Measurements from ENCODE around the gene HPS4. TPM values are rescaled to one million over a fixed set of nuclear protein-coding genes. Genes with fewer than 3 reads are reported as not detected.
"Not testable (repeated sequence)": the region's sequence is repeated elsewhere in the genome, so short reads cannot be mapped to it uniquely, and the experiment has no call there.

The HPS4 gene
- total and polyA plus RNA-seq, 3 experiments from 2014 or later: 18.9 to 36.8 (median 36.7) TPM

GRCh38 chr22:26446808-26447515 lies 36.6 kb downstream of the HPS4 start:
- Histone ChIP-seq H3K4me3 (ENCODE audit: low read length) (no peak overlapping the region), H3K4me1 (ENCODE audit: insufficient read depth, low read length) (no peaks in the 10 kb centered on the region), H3K36me3 (ENCODE audit: insufficient read depth, low read length) (peaks cover 6% of the 10 kb centered on the region), H3K27ac (ENCODE audit: low read depth, low read length) (no peak overlapping the region), H3K27me3 (ENCODE audit: insufficient read depth, low read length, poor library complexity, severe bottlenecking) (no peaks in the 10 kb centered on the region), H3K9me3 (ENCODE audit: low read length) (no peaks in the 10 kb centered on the region)
- POLR2A ChIA-PET: no interaction called here
- H3K9me3 Mint-ChIP-seq: no peaks in the 10 kb centered on the region
- no peak for DNase-seq
- CTCF ChIA-PET: interaction anchor here (1.7 kb wide), 1 partner anchor 15 kb away, joined by 3 read pairs; no protein-coding TSS in a partner anchor
- no peaks in the 10 kb centered on the region for H3K4me1 Mint-ChIP-seq
- H3K27me3 Mint-ChIP-seq: no peaks in the 10 kb centered on the region
- peak overlapping the region in 3 of 8 donors; percentile 36 to 63 (median 38) for H3K27ac Mint-ChIP-seq
- H3K4me3 Mint-ChIP-seq: no peak overlapping the region
- peaks cover 0 to 49% (median 10%) of the 10 kb centered on the region in 3 donors for H3K36me3 Mint-ChIP-seq

- Mint-ChIP-seq H3K27me3 (no peaks in the 10 kb centered on the region), H3K4me3 (no peak overlapping the region), H3K4me1 (peaks cover 0 to 2% (median 0%) of the 10 kb centered on the region in 3 donors), H3K9me3 (no peaks in the 10 kb centered on the region), H3K36me3 (peaks cover 0 to 39% (median 6%) of the 10 kb centered on the region in 3 donors), H3K27ac (peak overlapping the region in 2 of 8 donors; percentile 59 to 95)
- no peak overlapping the region for H3K27ac ChIP-seq (ENCODE audit: low read depth, low read length)
- H3K9me3 ChIP-seq (ENCODE audit: low read length): no peaks in the 10 kb centered on the region
- DNase-seq: no peak
- H3K4me1 ChIP-seq (ENCODE audit: insufficient read depth, low read length): no peaks in the 10 kb centered on the region
- POLR2A ChIA-PET: no interaction called here
- CTCF ChIA-PET: interaction anchor here (1.7 kb wide), 1 partner anchor 16 kb away, joined by 3 read pairs; no protein-coding TSS in a partner anchor
- H3K27me3 ChIP-seq (ENCODE audit: insufficient read depth, low read length, poor library complexity, severe bottlenecking): no peaks in the 10 kb centered on the region
- H3K36me3 ChIP-seq (ENCODE audit: insufficient read depth, low read length): no peaks in the 10 kb centered on the region
- no peak overlapping the region for H3K4me3 ChIP-seq (ENCODE audit: low read length)
These were observed 37.9 kb downstream of the HPS4 start for GRCh38 chr22:26445577-26446275.

GRCh38 chr22:26444777-26445176 lies 38.8 kb downstream of the HPS4 start:
- Histone ChIP-seq H3K27me3 (ENCODE audit: insufficient read depth, low read length, poor library complexity, severe bottlenecking) (no peaks in the 10 kb centered on the region), H3K4me1 (ENCODE audit: insufficient read depth, low read length) (no peaks in the 10 kb centered on the region), H3K27ac (ENCODE audit: low read depth, low read length) (no peak overlapping the region), H3K9me3 (ENCODE audit: low read length) (no peaks in the 10 kb centered on the region), H3K36me3 (ENCODE audit: insufficient read depth, low read length) (no peaks in the 10 kb centered on the region), H3K4me3 (ENCODE audit: low read length) (no peak overlapping the region)
- Mint-ChIP-seq H3K4me3 (no peak overlapping the region), H3K27ac (peak overlapping the region in 1 of 8 donors; percentile 32), H3K27me3 (no peaks in the 10 kb centered on the region), H3K36me3 (peaks cover 0 to 30% (median 6%) of the 10 kb centered on the region in 3 donors), H3K4me1 (peaks cover 0 to 4% (median 0%) of the 10 kb centered on the region in 3 donors), H3K9me3 (no peaks in the 10 kb centered on the region)
- no peak for DNase-seq
- POLR2A ChIA-PET: no interaction called here
- CTCF ChIA-PET: no interaction called here

- peaks cover 0 to 29% (median 6%) of the 10 kb centered on the region in 3 donors for H3K36me3 Mint-ChIP-seq
- no peak overlapping the region for H3K4me3 ChIP-seq (ENCODE audit: low read length)
- H3K27me3 ChIP-seq (ENCODE audit: insufficient read depth, low read length, poor library complexity, severe bottlenecking): no peaks in the 10 kb centered on the region
- DNase-seq: no peak
- H3K9me3 ChIP-seq (ENCODE audit: low read length): no peaks in the 10 kb centered on the region
- CTCF ChIA-PET: no interaction called here
- H3K4me3 Mint-ChIP-seq: no peak overlapping the region
- no peaks in the 10 kb centered on the region for H3K36me3 ChIP-seq (ENCODE audit: insufficient read depth, low read length)
- POLR2A ChIA-PET: no interaction called here
- peaks cover 0 to 4% (median 0%) of the 10 kb centered on the region in 3 donors for H3K4me1 Mint-ChIP-seq
- H3K27me3 Mint-ChIP-seq: no peaks in the 10 kb centered on the region
- no peak overlapping the region for H3K27ac Mint-ChIP-seq
- no peaks in the 10 kb centered on the region for H3K4me1 ChIP-seq (ENCODE audit: insufficient read depth, low read length)
- H3K9me3 Mint-ChIP-seq: no peaks in the 10 kb centered on the region
- H3K27ac ChIP-seq (ENCODE audit: low read depth, low read length): no peak overlapping the region
These were observed 39.5 kb downstream of the HPS4 start for GRCh38 chr22:26443901-26444690.

GRCh38 chr22:26442086-26442756 lies 41.4 kb downstream of the HPS4 start:
- peaks cover 2 to 9% (median 2%) of the 10 kb centered on the region in 3 donors for H3K4me1 Mint-ChIP-seq
- H3K4me3 ChIP-seq (ENCODE audit: low read length): no peak overlapping the region
- H3K27ac ChIP-seq (ENCODE audit: low read depth, low read length): no peak overlapping the region
- H3K36me3 ChIP-seq (ENCODE audit: insufficient read depth, low read length): no peaks in the 10 kb centered on the region
- H3K27me3 Mint-ChIP-seq: no peaks in the 10 kb centered on the region
- peak overlapping the region in 3 of 8 donors; percentile 17 to 38 (median 29) for H3K27ac Mint-ChIP-seq
- no peaks in the 10 kb centered on the region for H3K9me3 Mint-ChIP-seq
- no peaks in the 10 kb centered on the region for H3K9me3 ChIP-seq (ENCODE audit: low read length)
- H3K36me3 Mint-ChIP-seq: peaks cover 0 to 34% (median 6%) of the 10 kb centered on the region in 3 donors
- CTCF ChIA-PET: no interaction called here
- POLR2A ChIA-PET: no interaction called here
- DNase-seq: no peak
- no peaks in the 10 kb centered on the region for H3K4me1 ChIP-seq (ENCODE audit: insufficient read depth, low read length)
- H3K27me3 ChIP-seq (ENCODE audit: insufficient read depth, low read length, poor library complexity, severe bottlenecking): no peaks in the 10 kb centered on the region
- H3K4me3 Mint-ChIP-seq: no peak overlapping the region

GRCh38 chr22:26439559-26439958 lies 44.0 kb downstream of the HPS4 start:
- no peaks in the 10 kb centered on the region for H3K27me3 Mint-ChIP-seq
- POLR2A ChIA-PET: interaction anchor here (0.6 kb wide), 1 partner anchor 64 kb away, joined by 3 read pairs; no protein-coding TSS in a partner anchor
- H3K9me3 ChIP-seq (ENCODE audit: low read length): no peaks in the 10 kb centered on the region
- H3K27ac Mint-ChIP-seq: no peak overlapping the region
- H3K4me3 Mint-ChIP-seq: no peak overlapping the region
- H3K4me3 ChIP-seq (ENCODE audit: low read length): no peak overlapping the region
- H3K27ac ChIP-seq (ENCODE audit: low read depth, low read length): no peak overlapping the region
- H3K27me3 ChIP-seq (ENCODE audit: insufficient read depth, low read length, poor library complexity, severe bottlenecking): no peaks in the 10 kb centered on the region
- DNase-seq: no peak
- H3K9me3 Mint-ChIP-seq: no peaks in the 10 kb centered on the region
- H3K36me3 ChIP-seq (ENCODE audit: insufficient read depth, low read length): peaks cover 5% of the 10 kb centered on the region
- H3K36me3 Mint-ChIP-seq: peaks cover 0 to 43% (median 6%) of the 10 kb centered on the region in 3 donors
- no peaks in the 10 kb centered on the region for H3K4me1 ChIP-seq (ENCODE audit: insufficient read depth, low read length)
- H3K4me1 Mint-ChIP-seq: peaks cover 21 to 34% (median 26%) of the 10 kb centered on the region in 3 donors
- CTCF ChIA-PET: no interaction called here

- H3K4me3 ChIP-seq (ENCODE audit: low read length); H3K9me3 Mint-ChIP-seq; CTCF ChIA-PET; H3K27ac ChIP-seq (ENCODE audit: low read depth, low read length); POLR2A ChIA-PET; H3K27me3 ChIP-seq (ENCODE audit: insufficient read depth, low read length, poor library complexity, severe bottlenecking); H3K4me3 Mint-ChIP-seq; H3K4me1 ChIP-seq (ENCODE audit: insufficient read depth, low read length); DNase-seq; H3K9me3 ChIP-seq (ENCODE audit: low read length); H3K27me3 Mint-ChIP-seq: not testable (repeated sequence)
- H3K36me3 Mint-ChIP-seq: peaks cover 0 to 44% (median 4%) of the 10 kb centered on the region in 3 donors
- H3K4me1 Mint-ChIP-seq: peaks cover 21 to 34% (median 26%) of the 10 kb centered on the region in 3 donors
- H3K27ac Mint-ChIP-seq: peak overlapping the region in 2 of 8 donors; percentile 14 to 54
- H3K36me3 ChIP-seq (ENCODE audit: insufficient read depth, low read length): peaks cover 13% of the 10 kb centered on the region
These were observed 44.8 kb downstream of the HPS4 start for GRCh38 chr22:26438776-26439175.

All from CD8-positive, alpha-beta memory T cell (primary cell).